CD1c-positive myeloid dendritic cell (primary cell): ENCODE results near the gene GJB2.

Source experiments
- DNase-seq: peaks from one replicate; pipeline ENCODE4 v3.0.0-alpha.2; 2016; ENCODE audit errors: extremely low spot score

GJB2 gene

DNA sequence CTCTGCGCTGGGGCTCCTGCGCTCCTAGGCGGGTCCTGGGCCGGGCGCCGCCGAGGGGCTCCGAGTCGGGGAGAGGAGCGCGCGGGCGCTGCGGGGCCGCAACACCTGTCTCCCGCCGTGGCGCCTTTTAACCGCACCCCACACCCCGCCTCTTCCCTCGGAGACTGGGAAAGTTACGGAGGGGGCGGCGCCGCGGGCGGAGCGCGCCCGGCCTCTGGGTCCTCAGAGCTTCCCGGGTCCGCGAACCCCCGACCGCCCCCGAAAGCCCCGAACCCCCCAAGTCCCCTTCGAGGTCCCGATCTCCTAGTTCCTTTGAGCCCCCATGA, at the start of gene GJB2:
TSS of gene GJB2 (minus strand) at position 103 of the 326 bp plus-strand sequence. CDS start 3,357 bp downstream, outside the sequence.
- DNase-seq: no peak

DNA sequence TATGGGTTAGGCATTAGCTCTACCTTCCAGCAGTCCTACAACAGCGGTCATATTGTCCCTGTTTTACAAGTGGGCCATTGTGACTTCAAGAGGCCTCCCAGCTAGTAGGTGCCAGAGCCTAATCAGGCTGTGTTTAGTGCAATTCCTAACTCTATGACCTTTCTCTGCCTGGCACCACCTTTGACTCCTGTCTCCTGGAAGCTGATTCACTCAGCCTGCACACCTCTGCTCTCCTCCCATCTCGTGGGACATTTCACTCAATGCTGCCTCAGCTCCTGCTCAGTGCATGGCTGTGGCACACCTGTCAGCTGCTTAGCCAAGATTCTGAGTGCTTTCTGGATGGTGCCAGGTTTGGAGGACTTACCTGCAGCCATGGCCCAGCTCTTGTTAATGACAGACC, 48.9 kb upstream of the GJB2 start:
- no peak for DNase-seq

DNA sequence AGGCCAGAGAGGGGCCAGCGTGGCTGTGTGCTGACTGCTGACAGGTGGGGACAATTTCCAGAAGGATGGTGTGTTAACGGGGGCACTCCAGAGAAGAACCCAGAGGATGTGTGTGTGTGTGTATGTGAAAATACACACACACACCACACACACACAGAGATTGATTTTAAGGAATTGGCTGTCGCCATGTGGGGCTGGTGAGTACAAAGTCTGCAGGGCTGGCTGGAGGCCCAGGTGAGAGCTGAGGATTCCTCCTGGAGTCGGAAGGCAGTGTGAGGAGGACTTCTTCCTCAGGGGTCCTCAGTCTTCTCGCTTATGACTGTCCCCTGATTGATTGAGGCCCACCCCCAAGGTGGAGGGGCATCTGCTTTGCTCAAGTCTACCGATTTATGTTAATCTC, 47.0 kb upstream of the GJB2 start:
- DNase-seq: no peak

DNA sequence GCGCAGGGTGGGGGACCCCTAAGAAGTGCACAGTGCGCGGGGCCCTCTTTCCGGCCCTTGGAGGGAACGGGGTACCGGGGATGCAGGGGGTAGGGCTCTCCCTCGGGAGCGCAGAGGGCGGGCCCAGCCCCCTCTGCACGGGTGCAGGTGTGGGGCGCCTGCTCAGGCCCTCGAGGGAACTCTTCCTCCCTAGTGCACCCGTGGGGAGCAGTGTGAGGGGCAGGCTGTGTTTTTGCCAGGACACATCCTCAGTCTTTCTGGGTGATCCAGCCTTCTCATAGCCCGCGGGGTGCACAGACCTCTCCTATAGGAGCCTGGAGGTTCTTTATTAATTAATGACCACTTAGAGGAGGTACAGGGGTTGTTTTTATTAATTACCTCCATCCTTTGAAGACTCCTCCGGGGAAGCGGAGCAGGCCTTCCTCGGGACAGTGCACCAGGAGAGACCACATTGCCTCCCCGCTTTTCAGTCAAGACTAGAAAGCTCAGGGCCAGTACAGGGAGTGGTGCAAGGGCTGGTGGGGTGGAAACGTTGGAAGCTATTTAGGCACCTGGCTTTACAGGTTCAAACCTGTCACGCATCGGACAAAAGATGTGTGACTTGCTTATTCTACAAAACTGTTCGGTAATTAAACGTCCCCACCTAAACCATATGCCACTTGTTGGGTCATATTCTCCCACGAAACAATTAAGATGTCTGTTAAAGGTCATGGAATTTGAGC, 40.0 kb upstream of the GJB2 start:
- no peak for DNase-seq

DNA sequence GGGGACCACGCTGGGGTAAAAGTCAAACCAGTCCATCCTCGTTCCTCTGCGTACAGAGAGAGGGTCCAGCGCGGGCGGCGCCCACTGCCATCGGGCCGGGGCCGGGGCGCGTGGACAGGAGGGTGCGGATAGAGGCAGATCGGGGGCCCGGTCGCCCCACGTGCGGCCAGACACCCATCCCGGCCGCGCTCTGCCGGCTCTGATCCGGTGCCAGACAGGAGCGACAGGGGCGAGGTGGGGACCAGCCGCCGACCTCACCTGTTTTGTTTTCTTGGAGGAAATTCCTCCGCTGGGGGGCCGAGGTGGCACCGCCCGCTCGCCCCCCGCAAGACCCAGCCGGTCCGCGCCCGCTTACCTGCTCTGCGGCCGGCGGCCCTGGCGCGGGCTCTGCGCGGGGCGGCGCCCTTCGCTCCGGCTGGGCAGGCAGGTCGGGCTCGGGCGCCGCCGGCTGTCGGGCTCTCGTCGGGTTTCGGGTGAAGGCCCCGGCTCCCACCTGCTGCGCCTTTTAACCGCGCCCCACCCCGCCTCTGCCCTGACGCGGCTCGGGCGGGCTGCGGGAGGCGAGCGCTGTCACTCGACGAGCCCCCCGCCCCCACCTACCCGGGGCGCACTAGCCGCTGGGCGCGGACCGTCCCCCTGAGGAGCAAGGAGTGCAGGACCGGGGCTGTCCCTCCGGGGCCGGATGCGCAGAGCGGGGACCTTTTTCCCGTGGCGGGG, 39.3 kb upstream of the GJB2 start, which contains the start of gene GJB6:
TSS of gene GJB6 (minus strand) at position 481 of the 717 bp plus-strand sequence. CDS start 8,839 bp downstream, outside the sequence.
- no peak for DNase-seq

DNA sequence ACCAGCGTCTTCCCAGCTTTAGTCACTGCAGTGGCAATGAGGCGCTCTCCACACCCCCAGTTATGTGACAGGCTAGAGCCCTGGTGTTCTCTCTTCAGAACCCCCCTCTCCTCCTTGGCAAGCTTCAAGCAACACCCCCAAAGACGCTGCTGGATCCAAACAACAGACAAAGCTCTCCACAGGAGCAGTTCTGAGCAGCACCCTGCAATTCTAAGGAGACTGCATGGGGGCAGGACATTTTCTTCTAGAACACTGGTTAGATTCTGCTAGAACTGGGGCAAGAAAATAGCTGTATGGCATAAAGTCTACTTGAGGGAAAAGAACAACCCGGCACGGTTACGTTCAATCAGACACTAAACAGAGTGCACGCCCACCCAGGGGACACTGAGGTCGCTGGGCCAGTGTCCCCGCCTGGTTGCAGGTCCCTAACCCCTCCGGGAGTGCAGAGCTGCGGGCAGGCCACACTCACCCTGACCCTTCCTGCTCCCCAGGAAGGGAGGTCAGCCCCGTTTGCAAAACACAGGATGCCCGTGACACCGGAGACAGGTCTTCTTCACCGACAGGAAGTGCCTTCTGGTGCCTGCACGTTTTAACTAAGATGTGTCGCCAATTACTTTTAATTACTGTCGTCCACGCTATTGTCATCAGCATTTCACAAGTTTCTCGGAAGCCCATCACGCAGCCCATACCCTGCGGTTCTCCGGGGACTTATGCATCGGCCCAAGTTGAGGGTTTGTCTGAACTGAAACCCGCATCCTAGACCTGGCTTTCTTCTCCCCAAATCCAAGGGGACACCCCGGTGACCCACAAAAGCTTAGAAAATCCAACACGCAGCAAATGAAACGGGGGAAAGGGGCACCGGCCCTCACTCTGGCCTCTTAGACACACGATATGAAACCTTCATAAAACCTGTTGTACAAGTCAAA, 38.4 kb upstream of the GJB2 start:
- no peak for DNase-seq

DNA sequence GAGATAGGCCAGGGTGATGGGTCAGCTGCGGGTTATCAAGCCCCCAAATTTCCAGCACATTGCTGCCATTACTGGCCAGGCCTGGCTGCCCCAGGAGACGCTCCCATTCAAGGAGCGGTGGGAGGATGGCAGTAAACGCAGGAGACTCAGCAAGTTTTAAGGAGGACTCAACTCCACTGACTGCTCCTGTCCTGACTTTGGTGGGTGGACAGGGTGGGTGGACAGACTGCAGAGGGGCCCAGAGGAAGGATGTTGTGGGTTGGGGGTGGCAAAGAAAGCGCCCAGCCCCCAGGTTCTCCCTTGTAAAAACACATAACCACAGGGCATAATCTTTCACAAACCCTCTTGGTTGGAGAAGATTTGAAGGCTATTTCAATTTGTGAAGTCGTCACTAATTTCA, 35.0 kb upstream of the GJB2 start:
- DNase-seq: no peak

DNA sequence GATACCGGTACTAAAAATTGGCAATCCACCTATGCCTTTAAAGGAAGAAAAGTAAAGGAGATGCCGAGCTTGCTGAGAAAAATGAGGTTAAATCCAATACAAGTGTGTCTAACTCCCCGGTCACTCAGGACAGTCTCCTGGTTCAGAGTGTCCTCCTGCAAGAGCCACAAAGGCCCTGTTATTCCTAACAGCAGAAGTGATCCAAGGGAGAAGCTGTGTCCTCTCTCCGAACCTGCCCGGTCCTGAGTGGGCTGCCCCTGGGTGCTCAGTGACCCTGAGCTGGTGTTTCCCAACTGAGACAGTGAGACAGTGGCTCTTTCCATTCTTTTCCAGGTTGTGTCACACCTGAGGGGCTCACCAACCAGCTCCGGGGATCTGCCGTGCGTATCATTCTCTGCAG, 34.5 kb upstream of the GJB2 start:
- no peak for DNase-seq

DNA sequence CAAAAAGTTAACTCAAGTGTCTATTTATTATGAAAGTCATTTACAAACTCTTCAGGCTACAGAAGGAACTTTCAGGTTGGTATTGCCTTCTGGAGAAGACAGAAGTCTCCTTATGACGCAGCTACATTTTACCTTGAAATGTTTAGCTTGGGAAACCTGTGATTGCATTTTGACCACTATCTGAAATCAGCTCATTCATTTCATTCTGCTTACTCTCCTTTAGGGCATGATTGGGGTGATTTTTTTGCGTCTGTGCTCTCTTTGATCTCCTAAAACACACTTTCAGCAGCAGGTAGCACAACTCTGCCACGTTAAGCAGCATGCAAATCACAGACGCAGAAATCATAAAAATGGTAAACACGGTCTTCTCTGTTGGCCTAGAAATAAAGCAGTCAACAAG, 29.8 kb upstream of the GJB2 start:
- DNase-seq: peak; percentile 31

DNA sequence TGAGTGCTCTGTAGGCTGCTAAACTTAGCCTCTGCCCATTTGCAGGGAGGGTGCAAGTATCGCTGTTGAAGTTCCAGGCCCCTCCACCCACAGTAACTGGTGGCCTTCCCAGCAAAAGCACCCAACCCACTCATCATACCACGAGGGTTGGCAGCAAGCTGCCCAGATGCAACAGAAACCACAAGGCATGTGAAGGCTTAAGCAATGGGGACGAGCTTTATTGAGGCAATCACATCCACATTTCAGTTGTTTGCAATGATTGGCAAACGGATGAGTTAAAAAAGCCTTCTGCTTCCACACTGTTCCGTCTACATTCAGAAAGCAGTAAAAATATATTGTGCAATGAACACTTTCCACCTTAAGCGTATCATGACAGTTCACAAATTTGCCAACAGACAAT, 29.0 kb upstream of the GJB2 start:
- peak; percentile 90 for DNase-seq

DNA sequence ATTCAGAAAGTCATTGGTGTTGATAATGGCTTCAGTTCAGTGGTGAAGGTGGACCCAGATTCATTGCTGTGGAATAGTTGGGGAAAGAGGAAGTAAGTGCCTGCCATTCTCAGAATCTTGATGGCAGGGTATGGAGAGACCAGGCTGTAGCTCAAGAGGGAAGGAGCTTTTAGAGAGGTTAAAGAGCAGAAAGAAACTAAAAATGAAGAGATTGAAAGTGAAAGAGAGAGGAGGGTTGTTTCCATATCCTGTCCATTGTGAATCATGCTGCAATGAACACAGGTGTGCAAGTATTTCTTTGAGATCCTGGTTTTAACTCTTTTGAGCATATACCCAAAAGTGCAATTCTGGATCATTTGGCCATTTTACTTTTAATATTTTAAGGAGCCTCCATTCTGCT, 26.8 kb upstream of the GJB2 start:
- DNase-seq: no peak

DNA sequence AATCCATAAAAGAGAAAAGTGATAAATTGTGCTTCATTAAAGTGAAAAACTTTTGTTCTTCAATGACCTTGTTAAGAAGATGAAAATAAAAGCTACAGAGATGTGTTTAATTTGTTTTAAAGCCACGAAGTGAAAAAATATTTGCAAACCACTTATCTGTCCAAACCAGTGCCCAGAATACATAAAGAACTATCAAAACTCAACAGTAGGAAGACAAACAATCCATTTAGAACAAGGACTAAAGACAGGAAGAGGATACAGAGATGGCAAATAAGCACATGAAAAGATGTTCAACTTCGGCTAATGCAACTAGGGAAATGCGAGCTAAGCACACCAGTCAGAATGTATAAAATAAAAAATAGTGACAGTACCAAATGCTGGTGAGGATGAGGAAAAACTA, 24.4 kb upstream of the GJB2 start:
- no peak for DNase-seq

DNA sequence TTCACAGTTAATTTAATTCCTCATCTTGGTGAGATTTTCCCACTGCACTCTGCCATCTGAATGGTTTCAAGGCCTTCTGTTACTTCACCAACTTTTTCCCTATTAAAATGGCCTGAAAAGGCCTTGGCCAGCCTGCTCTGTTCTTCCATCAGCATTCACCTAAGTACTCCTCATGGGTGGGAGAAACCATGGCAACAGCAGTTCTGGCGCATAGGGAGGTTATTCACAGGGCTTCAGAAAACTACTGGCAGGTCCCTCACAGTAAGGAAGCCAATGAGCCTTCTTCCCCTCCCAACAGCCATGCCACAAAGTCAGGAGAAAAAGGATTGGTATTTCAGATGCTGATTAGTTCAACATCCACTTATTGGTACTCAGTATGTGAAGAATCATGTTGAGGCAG, 17.2 kb upstream of the GJB2 start:
- no peak for DNase-seq

DNA sequence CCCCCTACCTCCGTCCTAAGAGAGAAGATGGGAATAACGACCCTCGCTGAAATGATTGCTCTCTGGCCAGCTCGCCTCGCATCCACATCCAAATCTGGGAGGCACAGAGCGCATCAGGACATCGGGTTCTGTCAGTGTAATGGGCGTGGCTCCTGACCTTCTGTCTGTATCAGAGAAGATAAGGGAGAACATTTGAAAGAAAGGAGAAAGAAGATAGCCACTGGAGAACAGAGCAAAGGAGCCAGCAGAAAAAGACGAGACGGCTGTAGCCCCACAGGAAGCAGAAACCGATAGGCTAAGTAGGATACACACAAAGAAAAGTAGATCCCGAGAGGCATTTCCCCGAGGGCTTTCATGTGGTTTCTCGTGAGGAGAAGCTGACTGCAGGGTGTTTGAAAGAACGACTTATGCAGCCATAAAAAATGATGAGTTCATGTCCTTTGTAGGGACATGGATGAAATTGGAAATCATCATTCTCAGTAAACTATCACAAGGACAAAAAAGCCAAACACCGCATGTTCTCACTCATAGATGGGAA, 14.0 kb upstream of the GJB2 start:
- DNase-seq: no peak

DNA sequence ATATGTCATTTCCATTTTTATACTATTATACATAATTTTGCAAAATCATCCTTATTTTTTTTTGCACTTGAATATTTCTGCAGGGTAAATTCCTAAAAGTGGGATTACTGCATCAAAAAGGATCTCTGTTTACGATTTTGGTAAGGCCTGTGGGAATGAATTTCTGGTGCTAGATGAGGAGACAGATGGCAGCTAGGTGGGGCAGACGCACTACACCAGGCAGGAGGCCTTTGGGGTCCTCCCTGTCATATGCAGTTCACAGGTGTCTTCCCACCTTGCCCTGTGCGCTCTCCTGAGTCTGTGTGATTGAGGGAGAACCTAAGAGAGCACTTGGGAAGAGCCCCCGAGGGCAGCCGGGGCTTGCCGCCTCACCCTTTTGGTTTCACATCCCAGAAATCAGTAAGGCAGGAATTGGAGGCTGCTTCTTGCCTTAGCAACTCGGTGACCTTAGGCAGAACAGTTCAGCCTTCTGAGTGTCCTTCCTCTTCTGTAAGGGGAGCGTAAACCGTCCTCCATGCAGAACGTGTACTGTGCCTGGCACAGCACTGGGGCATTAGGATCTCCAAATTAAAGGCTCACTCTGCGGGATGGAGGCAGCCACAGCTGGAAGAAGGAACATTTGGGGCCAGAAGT, 13.4 kb upstream of the GJB2 start:
- no peak for DNase-seq

DNA sequence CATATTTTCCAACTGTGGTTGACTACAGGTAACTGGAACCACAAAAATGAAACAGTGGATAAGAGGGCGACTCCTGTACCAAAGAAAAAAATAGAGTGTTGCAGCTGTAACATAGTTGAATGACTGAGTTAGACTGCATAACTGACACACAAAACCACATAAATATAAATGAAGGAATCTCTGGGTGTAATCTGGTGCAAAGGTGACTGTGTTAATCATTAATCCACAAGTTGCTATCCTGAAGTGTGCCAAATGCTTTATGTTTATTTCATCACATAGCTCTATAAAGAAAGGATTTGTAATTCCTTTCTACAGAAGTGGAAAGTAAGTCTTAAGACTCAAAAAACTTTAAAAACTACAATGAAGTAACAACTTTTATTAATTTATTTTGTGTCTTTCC, 6.0 kb upstream of the GJB2 start:
- DNase-seq: no peak

DNA sequence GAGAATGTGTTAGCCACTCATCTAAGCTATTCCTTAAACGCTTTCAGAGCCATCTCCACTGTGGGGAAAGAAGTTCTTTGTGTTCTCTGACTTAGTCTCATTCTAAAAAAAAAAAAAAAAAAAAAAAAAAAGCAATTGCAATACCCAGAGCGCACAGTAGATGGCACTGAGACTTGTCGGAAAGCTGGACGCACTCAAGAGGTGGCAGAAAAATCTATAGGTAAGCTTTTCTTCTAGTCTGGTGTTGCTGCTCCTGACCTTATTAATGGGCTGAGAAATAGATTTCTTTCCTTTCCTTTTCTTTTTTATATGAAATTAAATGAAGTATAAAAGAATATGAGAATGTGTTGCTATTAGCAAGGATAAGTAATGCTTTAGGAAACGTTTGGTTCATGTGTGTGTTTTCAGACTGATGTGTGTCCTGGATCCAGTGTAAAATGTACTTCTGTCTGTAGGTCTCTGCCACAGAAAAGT, 4.7 kb upstream of the GJB2 start:
- peak; percentile 59 for DNase-seq

DNA sequence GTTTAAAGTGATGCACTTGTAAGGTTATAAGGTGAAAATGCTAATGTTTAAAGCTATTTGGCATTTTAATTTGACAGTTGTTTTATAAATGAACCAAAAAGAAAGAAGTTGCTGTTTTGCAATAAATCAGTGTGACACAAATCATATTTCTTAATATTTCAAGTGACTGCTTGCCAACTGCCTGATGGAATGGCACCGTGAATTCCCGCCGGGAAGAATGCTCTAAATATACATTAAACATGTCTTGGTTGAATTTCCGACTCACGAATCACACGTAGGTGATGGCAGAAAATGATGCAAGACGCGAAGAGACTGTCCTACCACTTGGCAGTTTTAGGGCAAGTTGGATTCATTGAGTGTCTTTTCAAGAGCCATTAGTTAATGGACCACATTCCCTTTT, 3.1 kb upstream of the GJB2 start:
- no peak for DNase-seq

DNA sequence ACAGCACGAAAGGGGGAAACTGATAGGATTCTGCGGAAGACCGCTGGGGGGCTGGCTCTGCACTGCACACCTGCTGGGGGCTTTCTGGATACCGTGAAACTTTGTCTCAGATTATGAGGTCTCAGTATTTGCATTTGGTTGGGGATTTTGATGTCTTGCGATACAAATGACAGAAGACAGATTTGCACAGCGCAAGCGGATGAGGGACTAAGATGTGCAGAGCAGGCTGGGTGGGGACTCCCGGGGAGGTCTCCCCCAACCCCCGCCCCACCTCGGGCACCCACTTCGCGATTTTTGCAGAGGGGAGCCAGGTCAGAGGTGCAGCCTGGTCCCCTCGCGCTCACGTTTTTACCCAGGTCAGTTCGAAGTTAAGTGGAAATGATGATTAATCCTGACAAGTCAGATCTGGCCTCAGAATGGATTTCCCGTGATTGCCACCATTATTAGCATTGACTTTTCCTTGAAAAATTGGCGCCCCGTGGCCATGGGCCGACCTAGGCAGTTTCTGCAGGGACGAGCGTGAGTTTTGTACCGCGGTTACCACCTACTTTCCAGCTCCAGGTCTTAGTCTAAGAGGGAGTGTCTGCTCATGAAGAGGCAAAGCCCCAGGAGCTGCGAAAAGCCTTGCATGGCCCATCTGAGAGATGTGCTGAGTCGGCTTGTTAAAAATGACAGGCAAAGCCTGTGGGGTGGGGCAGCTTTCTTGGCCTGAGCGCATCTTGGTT, 1.3 kb upstream of the GJB2 start:
- DNase-seq: peak; percentile 20

DNA sequence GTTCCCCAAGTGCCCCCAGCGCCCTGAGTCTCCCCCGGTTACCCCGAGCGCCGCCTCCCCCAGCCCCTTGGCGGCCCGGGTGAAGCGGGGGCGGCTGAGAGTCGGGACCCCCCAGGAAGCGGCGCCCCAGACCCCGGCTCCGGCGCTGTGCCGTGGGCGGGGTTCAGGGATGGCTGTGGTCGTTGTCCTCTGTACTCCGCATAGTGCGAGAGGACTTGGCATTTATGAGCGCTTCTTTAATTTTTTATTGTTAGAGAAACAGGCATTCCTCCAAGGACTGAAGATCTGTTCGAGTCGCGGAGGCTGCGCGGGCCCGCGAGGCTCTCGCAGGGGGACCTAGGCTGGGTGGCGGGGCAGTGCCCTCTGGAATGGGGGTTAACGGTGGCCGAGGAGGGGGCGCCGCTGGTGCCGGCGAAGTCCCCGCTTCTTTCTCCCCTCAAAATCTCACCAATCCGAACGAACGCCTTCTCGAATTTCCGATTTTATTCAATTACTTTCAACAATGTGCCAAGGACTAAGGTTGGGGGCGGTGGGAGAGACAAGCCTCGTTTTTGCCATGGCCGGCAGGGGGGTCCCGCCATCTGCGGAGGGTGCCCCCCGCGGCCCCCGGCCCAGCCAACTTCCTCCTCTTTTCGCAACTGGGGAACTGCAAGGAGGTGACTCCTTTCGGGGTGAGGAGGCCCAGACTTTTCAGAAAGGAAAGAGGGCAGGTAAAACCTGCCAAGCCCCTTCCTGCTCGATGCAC, 596 bp upstream of the GJB2 start:
- no peak for DNase-seq
